ENCODE results near the gene UNC45A. TPM values are rescaled to one million over a fixed set of nuclear protein-coding genes. Genes with fewer than 3 reads are reported as not detected.

Gene UNC45A
- total and polyA plus RNA-seq, 2 of the 8 experiments (the other 6 are each of a cell fraction or from before 2014, with no cell fraction given), result 74.1 to 84.2 TPM

DNA sequence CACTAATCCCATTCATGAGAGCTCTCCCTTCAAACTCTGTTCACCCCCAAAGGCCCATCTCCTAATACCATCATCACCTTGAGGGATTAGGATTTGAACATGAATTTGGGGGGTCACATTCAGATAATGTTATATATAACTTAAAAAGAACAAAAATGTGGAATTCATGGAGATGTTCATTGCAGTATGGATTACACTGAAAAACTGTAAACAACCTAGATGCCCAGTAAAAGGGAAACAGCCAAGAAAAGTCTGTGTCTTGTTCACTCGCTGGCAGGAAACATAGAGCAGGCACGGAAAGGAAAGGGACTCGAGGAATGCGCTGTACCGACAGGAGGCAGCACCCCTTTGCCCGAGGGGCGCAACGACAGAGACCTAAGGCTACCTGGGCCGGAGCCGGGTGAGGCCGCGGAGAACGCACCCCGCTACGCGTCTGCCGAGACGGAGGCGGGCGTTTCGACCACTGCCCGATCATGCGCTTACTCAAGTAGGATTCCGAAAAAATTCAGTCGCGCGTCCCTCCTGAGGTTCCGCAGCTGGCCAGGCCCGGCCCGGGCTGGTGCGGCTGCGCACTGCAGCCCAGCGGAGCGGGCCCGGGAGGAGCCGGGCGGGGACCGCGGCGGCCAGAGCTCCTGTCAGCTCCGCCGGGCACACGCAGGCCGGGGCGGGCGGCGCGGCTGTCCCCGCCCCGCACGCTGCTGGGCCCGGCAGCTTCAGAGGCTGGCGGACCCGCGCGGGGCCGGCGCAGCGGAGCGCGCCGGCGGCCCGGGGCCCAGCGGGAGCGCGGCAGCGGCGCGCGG is 32.8 kb upstream of the UNC45A start:
- Histone ChIP-seq H3K23ac (ENCODE audit: insufficient read length) (no peak overlapping the region), H4K20me1 (replicated peaks in 1 of 2; ENCODE audit: control insufficient read depth in 1 of 2, insufficient read depth in 2 of 2, low read length in 2 of 2) (peaks cover 0 to 5% of the 10 kb centered on the region in 2 experiments), H2BK20ac (ENCODE audit: low read length) (no peak overlapping the region), H3K36me3 (ENCODE audit: control insufficient read depth in 2 of 4, insufficient read depth in 4 of 4, low read length in 3 of 4) (no peaks in the 10 kb centered on the region; a peak in 2 of 8 replicates), H3K9ac (replicated peaks in 1 of 4; ENCODE audit: extremely low read depth in 1 of 4, low read depth in 3 of 4, low read length in 3 of 4) (peak overlapping the region in 3 of 4 experiments; percentile 45 to 53 (median 53); a peak in 4 of 7 replicates), H3K18ac (ENCODE audit: extremely low read depth, low read length) (0 out of 2 replicates have a peak overlapping the region, but pooled peaks have one; percentile 48), H3K4me2 (ENCODE audit: insufficient read depth in 1 of 2, low read depth in 2 of 2, low read length in 2 of 2) (peak overlapping the region; percentile 91 to 97), H3K56ac (replicated peaks; ENCODE audit: insufficient read length, low read depth, low read length) (no peak overlapping the region), H2BK120ac (replicated peaks; ENCODE audit: low read depth, low read length) (no peak overlapping the region), H3K27ac (ENCODE audit: low read depth, low read length) (no peak overlapping the region), H3K27me3 (replicated peaks in 1 of 4; ENCODE audit: control insufficient read depth in 3 of 4, extremely low read depth in 1 of 4, insufficient read depth in 3 of 4, low read length in 3 of 4) (peaks cover 0 to 16% (median 9%) of the 10 kb centered on the region in 4 experiments; a peak in 5 of 7 replicates), H2BK15ac (ENCODE audit: low read length) (no peak overlapping the region), H3K4me1 (replicated peaks in 1 of 4; ENCODE audit: control insufficient read depth in 3 of 4, insufficient read depth in 4 of 4, low read length in 3 of 4) (peaks cover 5 to 8% (median 7%) of the 10 kb centered on the region in 4 experiments; a peak in 6 of 7 replicates), H2BK12ac (ENCODE audit: low read depth, low read length) (no peak overlapping the region), H3K14ac (ENCODE audit: insufficient read length) (no peak overlapping the region), H3K23me2 (ENCODE audit: low read depth, low read length) (peaks cover 14% of the 10 kb centered on the region; the same call in 1 of the 2 replicates), H2AFZ (ENCODE audit: low read length) (peak overlapping the region; percentile 12), H4K91ac (replicated peaks; ENCODE audit: insufficient read length, low read length) (no peak overlapping the region), H3K4me3 (ENCODE audit: extremely low read depth in 1 of 4, insufficient read depth in 2 of 4, low read depth in 3 of 4, low read length in 4 of 4) (peak overlapping the region; percentile 52 to 77 (median 73)), H2BK5ac (ENCODE audit: low read depth, low read length) (peak overlapping the region; percentile 35; the same call in 1 of the 2 replicates), H4K8ac (ENCODE audit: extremely low read depth, insufficient read depth, low read length) (0 out of 2 replicates have a peak overlapping the region, but pooled peaks have one; percentile 8), H3K79me1 (ENCODE audit: low read depth, low read length) (no peaks in the 10 kb centered on the region), H4K5ac (ENCODE audit: insufficient read length, low read depth, low read length) (no peak overlapping the region), H3K9me3 (ENCODE audit: insufficient read depth in 2 of 2, low read depth in 1 of 2, low read length in 1 of 2) (no peaks in the 10 kb centered on the region), H3K4ac (replicated peaks; ENCODE audit: insufficient read length, low read depth, low read length) (no peak overlapping the region), H3K79me2 (ENCODE audit: control insufficient read depth in 1 of 2, insufficient read depth in 2 of 2, low read length in 2 of 2) (no peaks in the 10 kb centered on the region), H2AK5ac (ENCODE audit: low read depth, low read length) (no peak overlapping the region)
- CTCF ChIA-PET (ENCODE audit: partially characterized antibody), result interaction anchor here (0.7 to 13.3 kb wide), 18 partner anchors 8 to 1045 kb away, joined by 3 to 187 read pairs (median 3); partner anchors contain the start of genes FES, HDDC3 and UNC45A
- FAIRE-seq (no peak), DNase-seq (ENCODE audit: low read depth in 1 of 2, low spot score in 2 of 2) (peak in 1 of 2 experiments; percentile 86)
- WGBS, 2 experiments (ENCODE audit: extremely low coverage in 1 of 2, insufficient coverage in 1 of 2, insufficient read length in 1 of 2, insufficient replicate concordance in 2 of 2, low coverage in 1 of 2, low lambda C conversion rate in 2 of 2, missing lambda C conversion rate in 1 of 2), result 2% methylated on average over 35 of the region's 71 CpGs; no CpG with 5 or more reads in 1 of the 2 experiments
- POLR2A ChIA-PET (ENCODE audit: partially characterized antibody), result interaction anchor here (0.9 to 3.3 kb wide), 4 partner anchors 17 to 52 kb away, joined by 3 to 24 read pairs (median 4); partner anchors contain the start of genes HDDC3, RCCD1 and UNC45A
- TF ChIP-seq CEBPB (IDR thresholded peaks at IDR 0.05; ENCODE audit: low read depth, low read length) (no peak), SAP30 (IDR thresholded peaks at IDR 0.05; ENCODE audit: insufficient read depth, insufficient replicate concordance, low read length) (no peak), TEAD4 (IDR thresholded peaks at IDR 0.05; ENCODE audit: low read depth, low read length) (peak; percentile 73; the same call in 1 of the 2 replicates), POU5F1 (IDR thresholded peaks at IDR 0.05; ENCODE audit: low read depth, low read length) (no peak), ZNF274 (IDR thresholded peaks at IDR 0.05; ENCODE audit: borderline replicate concordance, extremely low read depth, low read length) (no peak), CBX8 (IDR thresholded peaks at IDR 0.05; ENCODE audit: borderline replicate concordance, low read depth, low read length) (no peak), EZH2 (IDR thresholded peaks at IDR 0.05; ENCODE audit: low read depth, low read length, severe bottlenecking) (peak; percentile 39), TAF7 (optimal IDR thresholded peaks at IDR 0.05; ENCODE audit: borderline replicate concordance, low read depth, low read length) (no peak)
- TF ChIP-seq, protein P1, sequence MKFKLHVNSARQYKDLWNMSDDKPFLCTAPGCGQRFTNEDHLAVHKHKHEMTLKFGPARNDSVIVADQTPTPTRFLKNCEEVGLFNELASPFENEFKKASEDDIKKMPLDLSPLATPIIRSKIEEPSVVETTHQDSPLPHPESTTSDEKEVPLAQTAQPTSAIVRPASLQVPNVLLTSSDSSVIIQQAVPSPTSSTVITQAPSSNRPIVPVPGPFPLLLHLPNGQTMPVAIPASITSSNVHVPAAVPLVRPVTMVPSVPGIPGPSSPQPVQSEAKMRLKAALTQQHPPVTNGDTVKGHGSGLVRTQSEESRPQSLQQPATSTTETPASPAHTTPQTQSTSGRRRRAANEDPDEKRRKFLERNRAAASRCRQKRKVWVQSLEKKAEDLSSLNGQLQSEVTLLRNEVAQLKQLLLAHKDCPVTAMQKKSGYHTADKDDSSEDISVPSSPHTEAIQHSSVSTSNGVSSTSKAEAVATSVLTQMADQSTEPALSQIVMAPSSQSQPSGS (IDR thresholded peaks at IDR 0.05; ENCODE audit: low read length), result no peak
